Lung (tissue), 12 donors: ENCODE measurements around the gene CAPN1. TPM values are rescaled to one million over a fixed set of nuclear protein-coding genes. Genes with fewer than 3 reads are reported as not detected.
A peak's percentile ranks its signal among the peaks of the same experiment; 100 is the strongest.

Source experiments
- ATAC-seq: fragments of 200-7000 bp; cut with Tn5 transposase; one replicate; pipeline ENCODE4 v1.9.1; 2020; ENCODE audit warnings: moderate number of reproducible peaks; ENCODE audit not compliant: insufficient read depth, low FRiP score
- DNase-seq, 3 donors: peaks; one replicate each; pipeline ENCODE4 v3.0.0-alpha.2; 2013 to 2017
- H3K27ac ChIP-seq, 2 donors: one replicate each; pipeline ENCODE4 v1.5.1; 2013; ENCODE audit warnings: mild to moderate bottlenecking in 2 of 2, moderate library complexity in 2 of 2, control low read depth in 1 of 2, inconsistent platforms in 1 of 2, low read depth in 1 of 2, low read length in 1 of 2
- H3K27me3 ChIP-seq, 3 donors: one replicate each; pipeline ENCODE4 v1.5.1; 2013; ENCODE audit warnings: low read length in 2 of 3; ENCODE audit not compliant: control insufficient read depth in 3 of 3, insufficient read depth in 3 of 3
- H3K36me3 ChIP-seq, 4 donors: one replicate each; pipeline ENCODE4 v1.5.1; 2013; ENCODE audit warnings: low read length in 4 of 4, mild to moderate bottlenecking in 1 of 4, moderate library complexity in 1 of 4; ENCODE audit not compliant: control insufficient read depth in 4 of 4, insufficient read depth in 4 of 4
- H3K4me1 ChIP-seq, 5 donors: one replicate each; pipeline ENCODE4 v1.5.1; 2013; ENCODE audit warnings: low read length in 5 of 5, mild to moderate bottlenecking in 2 of 5, moderate library complexity in 1 of 5; ENCODE audit not compliant: control insufficient read depth in 5 of 5, insufficient read depth in 5 of 5
- H3K4me3 ChIP-seq: one replicate; pipeline ENCODE4 v1.5.1; 2013; ENCODE audit warnings: mild to moderate bottlenecking, control low read depth, moderate library complexity
- H3K9ac ChIP-seq, 2 donors: one replicate each; pipeline ENCODE4 v1.5.1; 2013; ENCODE audit warnings: low read length in 2 of 2, control low read depth in 1 of 2; ENCODE audit not compliant: insufficient read depth in 1 of 2
- H3K9me3 ChIP-seq, 4 donors: one replicate each; pipeline ENCODE4 v1.5.1; 2013; ENCODE audit warnings: low read length in 3 of 4, mild to moderate bottlenecking in 1 of 4, moderate library complexity in 1 of 4; ENCODE audit not compliant: control insufficient read depth in 4 of 4, insufficient read depth in 3 of 4
- WGBS, 2 donors: extraction: QIAGEN DNeasy Blood & Tissue Kit; methylation state at CpG; one replicate each; pipeline ENCODE4 v1.1.7; 2013; 5-methylcytosine and 5-hydroxymethylcytosine counted together
- polyA plus RNA-seq, 2 donors: library from polyadenylated mRNA; stranded (reverse); fragments of 200-250 nt; gene quantifications; one replicate each; pipeline ENCODE4 v1.2.1, GENCODE V29; 2013
- total RNA-seq, 2 donors: library from RNA; depleted of rRNA in 1 of 2; stranded (reverse); fragments of >200 nt in 1 of 2; gene quantifications; one replicate each; pipeline ENCODE4 v1.2.1, GENCODE V29; 2014 to 2021
- TF ChIP-seq, protein P1 (sequence below): IDR thresholded peaks from 2 replicates; pipeline ENCODE4 v1.5.1; 2012; ENCODE audit warnings: mild to moderate bottlenecking; ENCODE audit errors: control extremely low read depth, extremely low read depth
- donor health status: control.
- donor health status: control.
- donor health status: Bipolar disorder and iron deficiency.
- donor health status: healthy.
- donor health status: DM: yes; HTN: yes; CAD: no.

The CAPN1 gene
- total and polyA plus RNA-seq, 4 donors = 106 to 265 (median 136) TPM

DNA sequence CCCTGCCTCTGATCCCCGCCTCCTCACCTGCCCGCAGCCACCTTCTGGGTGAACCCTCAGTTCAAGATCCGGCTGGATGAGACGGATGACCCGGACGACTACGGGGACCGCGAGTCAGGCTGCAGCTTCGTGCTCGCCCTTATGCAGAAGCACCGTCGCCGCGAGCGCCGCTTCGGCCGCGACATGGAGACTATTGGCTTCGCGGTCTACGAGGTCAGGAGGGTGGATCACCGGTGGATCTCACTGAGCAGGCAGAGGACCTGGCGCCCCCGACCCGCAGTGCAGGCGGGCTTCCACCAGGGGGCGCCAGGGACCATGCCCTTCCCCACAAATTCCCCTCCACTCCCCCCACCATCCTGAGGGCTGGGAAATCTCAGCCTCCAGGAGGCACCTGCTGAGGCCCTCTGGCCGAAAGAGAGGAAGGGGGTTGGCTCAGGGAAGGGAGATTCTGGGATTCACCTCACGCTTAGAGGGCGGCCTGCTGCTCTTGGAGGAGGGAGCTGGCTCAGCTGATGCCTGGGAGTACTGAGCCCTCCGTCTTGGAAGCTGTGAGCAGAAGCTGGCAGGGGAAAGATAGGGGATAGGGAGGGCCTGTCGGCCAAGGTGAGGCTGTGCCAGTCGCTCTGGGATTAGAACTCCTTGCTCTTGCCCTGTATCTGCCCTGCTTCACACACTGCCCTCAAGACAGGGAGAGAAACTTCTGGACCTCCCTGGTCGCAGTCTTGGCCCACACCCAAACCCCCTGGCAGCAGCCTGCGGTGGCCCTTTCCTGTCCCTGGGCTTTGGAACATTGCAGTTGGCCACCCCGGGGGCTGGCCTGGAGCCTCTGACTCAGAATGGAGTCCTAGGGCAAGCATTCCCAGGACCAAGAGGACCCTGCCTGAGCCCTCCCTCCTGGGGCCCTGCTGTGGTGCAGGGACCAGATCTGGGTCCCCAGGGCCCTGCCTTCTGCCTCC lies 23.2 kb downstream of the CAPN1 start:
- Histone ChIP-seq H3K9me3 (no peaks in the 10 kb centered on the region), H3K9ac (no peak overlapping the region), H3K27ac (no peak overlapping the region), H3K4me1 (no peaks in the 10 kb centered on the region), H3K27me3 (no peaks in the 10 kb centered on the region), H3K36me3 (peaks cover 18 to 59% (median 30%) of the 10 kb centered on the region in 4 donors), H3K4me3 (no peak overlapping the region)
- 70 to 72% methylated on average over 33 to 38 of the region's 38 CpGs for WGBS, 2 donors
- ATAC-seq (peak; percentile 48), DNase-seq (peak in 1 of 3 donors; percentile 17)
- TF ChIP-seq, protein P1, sequence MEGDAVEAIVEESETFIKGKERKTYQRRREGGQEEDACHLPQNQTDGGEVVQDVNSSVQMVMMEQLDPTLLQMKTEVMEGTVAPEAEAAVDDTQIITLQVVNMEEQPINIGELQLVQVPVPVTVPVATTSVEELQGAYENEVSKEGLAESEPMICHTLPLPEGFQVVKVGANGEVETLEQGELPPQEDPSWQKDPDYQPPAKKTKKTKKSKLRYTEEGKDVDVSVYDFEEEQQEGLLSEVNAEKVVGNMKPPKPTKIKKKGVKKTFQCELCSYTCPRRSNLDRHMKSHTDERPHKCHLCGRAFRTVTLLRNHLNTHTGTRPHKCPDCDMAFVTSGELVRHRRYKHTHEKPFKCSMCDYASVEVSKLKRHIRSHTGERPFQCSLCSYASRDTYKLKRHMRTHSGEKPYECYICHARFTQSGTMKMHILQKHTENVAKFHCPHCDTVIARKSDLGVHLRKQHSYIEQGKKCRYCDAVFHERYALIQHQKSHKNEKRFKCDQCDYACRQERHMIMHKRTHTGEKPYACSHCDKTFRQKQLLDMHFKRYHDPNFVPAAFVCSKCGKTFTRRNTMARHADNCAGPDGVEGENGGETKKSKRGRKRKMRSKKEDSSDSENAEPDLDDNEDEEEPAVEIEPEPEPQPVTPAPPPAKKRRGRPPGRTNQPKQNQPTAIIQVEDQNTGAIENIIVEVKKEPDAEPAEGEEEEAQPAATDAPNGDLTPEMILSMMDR = peak; percentile 30

DNA sequence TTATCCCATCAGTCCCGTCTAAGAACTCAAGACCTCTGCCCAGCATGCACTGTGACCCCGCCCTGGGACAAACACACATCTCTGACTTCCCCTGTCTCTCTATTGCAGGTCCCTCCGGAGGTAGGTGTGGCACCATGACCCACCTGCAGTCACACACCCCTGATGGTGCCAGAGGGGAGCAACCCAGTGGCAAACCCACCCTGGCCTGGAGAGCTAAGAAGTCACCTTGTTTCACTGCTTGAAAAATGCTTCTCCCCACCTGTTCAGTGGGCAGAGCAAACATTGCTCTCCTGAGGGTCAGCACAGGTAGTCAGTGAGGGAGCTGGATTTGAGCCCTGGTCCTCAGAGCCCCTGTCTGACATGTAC lies 23.9 kb downstream of the CAPN1 start:
- H3K36me3 ChIP-seq = peaks cover 14 to 61% (median 32%) of the 10 kb centered on the region in 4 donors
- no peaks in the 10 kb centered on the region for H3K9me3 ChIP-seq
- no peak overlapping the region for H3K9ac ChIP-seq
- TF ChIP-seq, protein P1 = no peak
- H3K4me3 ChIP-seq = no peak overlapping the region
- 84 to 97% methylated on average over 3 of the region's 3 CpGs for WGBS, 2 donors
- H3K27ac ChIP-seq = no peak overlapping the region
- no peaks in the 10 kb centered on the region for H3K27me3 ChIP-seq
- no peak for DNase-seq
- H3K4me1 ChIP-seq = no peaks in the 10 kb centered on the region
- ATAC-seq = no peak

DNA sequence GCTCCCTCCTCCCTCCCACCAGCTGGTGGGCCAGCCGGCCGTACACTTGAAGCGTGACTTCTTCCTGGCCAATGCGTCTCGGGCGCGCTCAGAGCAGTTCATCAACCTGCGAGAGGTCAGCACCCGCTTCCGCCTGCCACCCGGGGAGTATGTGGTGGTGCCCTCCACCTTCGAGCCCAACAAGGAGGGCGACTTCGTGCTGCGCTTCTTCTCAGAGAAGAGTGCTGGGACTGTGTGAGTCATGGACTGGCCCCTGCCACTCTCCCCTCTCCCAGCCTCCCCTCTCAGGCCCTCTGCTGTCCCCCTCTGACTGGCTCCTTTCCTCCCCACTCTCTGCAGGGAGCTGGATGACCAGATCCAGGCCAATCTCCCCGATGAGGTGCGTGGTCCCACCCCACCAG lies 24.7 kb downstream of the CAPN1 start:
- WGBS, 2 donors = 95 to 98% methylated on average over 17 of the region's 17 CpGs
- Histone ChIP-seq H3K4me1 (no peaks in the 10 kb centered on the region), H3K27me3 (no peaks in the 10 kb centered on the region), H3K9ac (no peak overlapping the region), H3K36me3 (peaks cover 12 to 67% (median 32%) of the 10 kb centered on the region in 4 donors), H3K27ac (no peak overlapping the region), H3K9me3 (no peaks in the 10 kb centered on the region), H3K4me3 (no peak overlapping the region)
- no peak for ATAC-seq
- TF ChIP-seq, protein P1 = no peak
- no peak for DNase-seq
